NOMO-1 (cell line): ENCODE measurements around the gene NDOR1.

Experiments used
- DNase-seq, 2 experiments: peaks; one replicate each; lab custom pipeline; 2025; ENCODE audit not compliant: unreplicated experiment in 2 of 2; lab: John Stamatoyannopoulos, UW

The NDOR1 gene

GRCh38 chr9:137181680-137182079, 23.8 kb upstream of the NDOR1 start:
- no peak for DNase-seq

- DNase-seq, result no peak
Observed at GRCh38 chr9:137182836-137183235, 22.7 kb upstream of the NDOR1 start.

- no peak for DNase-seq
Observed at GRCh38 chr9:137183980-137184595, 21.4 kb upstream of the NDOR1 start.

- DNase-seq, result no peak
Observed at GRCh38 chr9:137184881-137185660, 20.4 kb upstream of the NDOR1 start.

- no peak for DNase-seq
Observed at GRCh38 chr9:137185921-137186320, 19.6 kb upstream of the NDOR1 start.

GRCh38 chr9:137186385-137186784, 19.1 kb upstream of the NDOR1 start:
- no peak for DNase-seq

GRCh38 chr9:137187386-137187785, 18.1 kb upstream of the NDOR1 start:
- DNase-seq, result no peak

- DNase-seq, result no peak
Observed at GRCh38 chr9:137188086-137188489, 17.4 kb upstream of the NDOR1 start.

GRCh38 chr9:137188490-137189296, 16.8 kb upstream of the NDOR1 start, which contains the start of the genes ANAPC2 and SSNA1:
Gene ANAPC2, minus strand, starts transcription at chr9:137188560. Its CDS starts 28 bp downstream, at chr9:137188532.
Gene SSNA1, plus strand, starts transcription at chr9:137188676. Its CDS starts 51 bp downstream, at chr9:137188727.
- peak; percentile 93 to 96 for DNase-seq

GRCh38 chr9:137189297-137190295, 15.9 kb upstream of the NDOR1 start:
- DNase-seq, result no peak

- no peak for DNase-seq
Observed at GRCh38 chr9:137190315-137190856, 15.1 kb upstream of the NDOR1 start.

- no peak for DNase-seq
Observed at GRCh38 chr9:137191245-137191644, 14.3 kb upstream of the NDOR1 start.

- no peak for DNase-seq
Observed at GRCh38 chr9:137191691-137192447, 13.6 kb upstream of the NDOR1 start.

- no peak for DNase-seq
Observed at GRCh38 chr9:137192448-137192780, 13.1 kb upstream of the NDOR1 start.

GRCh38 chr9:137192859-137193258, 12.6 kb upstream of the NDOR1 start:
- DNase-seq, result no peak

- DNase-seq, result no peak
Observed at GRCh38 chr9:137193771-137194170, 11.7 kb upstream of the NDOR1 start.

- DNase-seq, result no peak
Observed at GRCh38 chr9:137194388-137194787, 11.1 kb upstream of the NDOR1 start.

GRCh38 chr9:137194909-137195308, 10.6 kb upstream of the NDOR1 start:
- DNase-seq, result no peak

GRCh38 chr9:137195525-137196220, 9.8 kb upstream of the NDOR1 start:
- no peak for DNase-seq
